NCI-H748 (cell line): ENCODE data around the gene DHDH.

ENCODE experiments used
- DNase-seq: peaks from one replicate; lab custom pipeline; 2025; ENCODE audit not compliant: unreplicated experiment; lab: John Stamatoyannopoulos, UW

DHDH gene

GRCh38 chr19:48965040-48965805, 31.7 kb downstream of the DHDH start, which contains the start of gene FTL:
TSS of gene FTL (plus strand) at chr19:48965309. CDS start at chr19:48965508, 199 bp downstream.
- DNase-seq, result peak; percentile 98

GRCh38 chr19:48965806-48966540, 32.5 kb downstream of the DHDH start:
- DNase-seq, result peak; percentile 94

- DNase-seq, result peak; percentile 34
These were observed 33.2 kb downstream of the DHDH start for GRCh38 chr19:48966541-48967345.

- no peak for DNase-seq
These were observed 34.1 kb downstream of the DHDH start for GRCh38 chr19:48967346-48968178.

- no peak for DNase-seq
These were observed 34.7 kb downstream of the DHDH start for GRCh38 chr19:48968179-48968661.

GRCh38 chr19:48968813-48969218, 35.3 kb downstream of the DHDH start:
- DNase-seq, result no peak

- peak; percentile 41 for DNase-seq
These were observed 36.0 kb downstream of the DHDH start for GRCh38 chr19:48969276-48970138.

GRCh38 chr19:48970139-48970766, 36.8 kb downstream of the DHDH start:
- no peak for DNase-seq

GRCh38 chr19:48970923-48971395, 37.5 kb downstream of the DHDH start:
- peak; percentile 91 for DNase-seq

GRCh38 chr19:48975947-48976847, 42.7 kb downstream of the DHDH start:
- peak; percentile 47 for DNase-seq

GRCh38 chr19:48977061-48977460, 43.6 kb downstream of the DHDH start:
- DNase-seq, result no peak

GRCh38 chr19:48982280-48982679, 48.8 kb downstream of the DHDH start:
- DNase-seq, result no peak

- no peak for DNase-seq
These were observed 52.2 kb downstream of the DHDH start for GRCh38 chr19:48985711-48986110.

GRCh38 chr19:48986211-48986610, 52.7 kb downstream of the DHDH start:
- no peak for DNase-seq

GRCh38 chr19:48987323-48987722, 53.8 kb downstream of the DHDH start:
- DNase-seq, result no peak

- DNase-seq, result no peak
These were observed 54.8 kb downstream of the DHDH start for GRCh38 chr19:48988286-48988685.

GRCh38 chr19:48988860-48989259, 55.4 kb downstream of the DHDH start:
- DNase-seq, result no peak
